Lung (tissue), 13 donors: ENCODE measurements around the gene CROCC. TPM values are rescaled to one million over a fixed set of nuclear protein-coding genes. Genes with fewer than 3 reads are reported as not detected.

ENCODE experiments used
- ATAC-seq: fragments of 200-7000 bp; cut with Tn5 transposase; one replicate; pipeline ENCODE4 v1.9.1; 2020; ENCODE audit warnings: moderate number of reproducible peaks; ENCODE audit not compliant: insufficient read depth, low FRiP score
- DNase-seq, 3 donors: peaks; one replicate each; pipeline ENCODE4 v3.0.0-alpha.2; 2013 to 2017
- H3K27ac ChIP-seq, 2 donors: one replicate each; pipeline ENCODE4 v1.5.1; 2013; ENCODE audit warnings: mild to moderate bottlenecking in 2 of 2, moderate library complexity in 2 of 2, control low read depth in 1 of 2, inconsistent platforms in 1 of 2, low read depth in 1 of 2, low read length in 1 of 2
- H3K27me3 ChIP-seq, 3 donors: one replicate each; pipeline ENCODE4 v1.5.1; 2013; ENCODE audit warnings: low read length in 2 of 3; ENCODE audit not compliant: control insufficient read depth in 3 of 3, insufficient read depth in 3 of 3
- H3K36me3 ChIP-seq, 4 donors: one replicate each; pipeline ENCODE4 v1.5.1; 2013; ENCODE audit warnings: low read length in 4 of 4, mild to moderate bottlenecking in 1 of 4, moderate library complexity in 1 of 4; ENCODE audit not compliant: control insufficient read depth in 4 of 4, insufficient read depth in 4 of 4
- H3K4me1 ChIP-seq, 5 donors: one replicate each; pipeline ENCODE4 v1.5.1; 2013; ENCODE audit warnings: low read length in 5 of 5, mild to moderate bottlenecking in 2 of 5, moderate library complexity in 1 of 5; ENCODE audit not compliant: control insufficient read depth in 5 of 5, insufficient read depth in 5 of 5
- H3K4me3 ChIP-seq: one replicate; pipeline ENCODE4 v1.5.1; 2013; ENCODE audit warnings: mild to moderate bottlenecking, control low read depth, moderate library complexity
- H3K9ac ChIP-seq, 2 donors: one replicate each; pipeline ENCODE4 v1.5.1; 2013; ENCODE audit warnings: low read length in 2 of 2, control low read depth in 1 of 2; ENCODE audit not compliant: insufficient read depth in 1 of 2
- H3K9me3 ChIP-seq, 4 donors: one replicate each; pipeline ENCODE4 v1.5.1; 2013; ENCODE audit warnings: low read length in 3 of 4, mild to moderate bottlenecking in 1 of 4, moderate library complexity in 1 of 4; ENCODE audit not compliant: control insufficient read depth in 4 of 4, insufficient read depth in 3 of 4
- CTCF ChIP-seq: IDR thresholded peaks from 2 replicates; pipeline ENCODE4 v1.5.1; 2012; ENCODE audit warnings: mild to moderate bottlenecking; ENCODE audit errors: control extremely low read depth, extremely low read depth
- WGBS, 2 donors: extraction: QIAGEN DNeasy Blood & Tissue Kit; methylation state at CpG; one replicate each; pipeline ENCODE4 v1.1.7; 2013; 5-methylcytosine and 5-hydroxymethylcytosine counted together
- polyA plus RNA-seq, 2 donors: library from polyadenylated mRNA; stranded (reverse); fragments of 200-250 nt; gene quantifications; one replicate each; pipeline ENCODE4 v1.2.1, GENCODE V29; 2013
- small RNA-seq: library from RNA; depleted of rRNA; stranded (forward); fragments of <200 nt; gene quantifications from one replicate; pipeline ENCODE3, GENCODE V24; 2014; ENCODE audit warnings: low replicate concordance
- total RNA-seq, 2 donors: library from RNA; depleted of rRNA in 1 of 2; stranded (reverse); fragments of >200 nt in 1 of 2; gene quantifications; one replicate each; pipeline ENCODE4 v1.2.1, GENCODE V29; 2014 to 2021
- donor health status: control.
- donor health status: control.
- donor health status: Bipolar disorder and iron deficiency.
- donor health status: healthy.
- donor health status: DM: yes; HTN: yes; CAD: no.

CROCC gene
- total and polyA plus RNA-seq, 4 donors = 14.9 to 42.2 (median 28.5) TPM

GRCh38 chr1:17018849-17019248 is 97.1 kb downstream of the CROCC start:
- Histone ChIP-seq H3K4me1 (no peaks in the 10 kb centered on the region), H3K4me3 (no peak overlapping the region), H3K9me3 (no peaks in the 10 kb centered on the region), H3K36me3 (peaks cover 27 to 45% (median 34%) of the 10 kb centered on the region in 4 donors), H3K27ac (no peak overlapping the region), H3K9ac (no peak overlapping the region), H3K27me3 (no peaks in the 10 kb centered on the region)
- no peak for DNase-seq
- WGBS, 2 donors = 36 to 76% methylated on average over 1 of the region's 1 CpG
- no peak for ATAC-seq
- no peak for TF ChIP-seq CTCF

DNA sequence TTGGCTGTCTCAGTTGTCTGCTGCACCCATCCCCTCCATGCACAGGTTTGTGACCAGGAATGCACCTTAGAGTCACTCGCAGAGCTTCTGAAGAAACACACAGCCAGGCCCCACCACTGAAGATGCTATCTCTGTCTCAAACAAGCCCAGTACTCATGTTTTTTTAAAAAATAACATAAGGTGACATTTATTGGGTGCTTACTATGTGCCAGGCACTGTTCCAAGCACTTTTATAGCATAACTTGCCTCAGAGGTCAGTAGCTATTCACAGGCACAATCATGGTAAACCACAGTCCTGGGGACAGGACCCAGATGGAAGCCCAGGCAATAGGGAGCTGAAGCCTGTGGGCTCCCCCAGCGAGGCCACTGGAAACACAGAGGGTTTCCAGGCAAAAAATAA is 98.8 kb downstream of the CROCC start:
- H3K4me3 ChIP-seq = no peak overlapping the region
- TF ChIP-seq CTCF = no peak
- no peak for ATAC-seq
- H3K4me1 ChIP-seq = no peaks in the 10 kb centered on the region
- H3K9me3 ChIP-seq = no peaks in the 10 kb centered on the region
- no peak for DNase-seq
- no peak overlapping the region for H3K27ac ChIP-seq
- H3K27me3 ChIP-seq = no peaks in the 10 kb centered on the region
- H3K9ac ChIP-seq = no peak overlapping the region
- 96 to 98% methylated on average over 2 of the region's 2 CpGs for WGBS, 2 donors
- H3K36me3 ChIP-seq = peaks cover 34 to 54% (median 39%) of the 10 kb centered on the region in 4 donors

GRCh38 chr1:17021896-17022295 is 100.2 kb downstream of the CROCC start:
- 89 to 91% methylated on average over 10 of the region's 10 CpGs for WGBS, 2 donors
- no peaks in the 10 kb centered on the region for H3K9me3 ChIP-seq
- no peaks in the 10 kb centered on the region for H3K4me1 ChIP-seq
- no peak overlapping the region for H3K27ac ChIP-seq
- no peak for DNase-seq
- no peak for ATAC-seq
- no peak overlapping the region for H3K9ac ChIP-seq
- H3K27me3 ChIP-seq = no peaks in the 10 kb centered on the region
- peaks cover 38 to 62% (median 44%) of the 10 kb centered on the region in 4 donors for H3K36me3 ChIP-seq
- no peak for TF ChIP-seq CTCF
- H3K4me3 ChIP-seq = no peak overlapping the region

Small RNA genes lying within 50 kb of the gene (small RNA-seq; reads per million reads assigned to genes)
- gene RNU1-2 (not detected), gene RNU1-5P (not detected)

Other genes starting within 250 kb of the CROCC start
- 1,000 to 10,000 TPM in 1 of 2 donors, under 1 TPM in 1; under 0.01 to 3,134 TPM for gene RNU1-4, start 181.4 kb upstream of the CROCC start, total RNA-seq
- gene RNU1-4, start 181.4 kb upstream of the CROCC start, polyA plus RNA-seq = not detected
- gene RNU1-2, start 26.0 kb upstream of the CROCC start, total RNA-seq = 1,000 to 10,000 TPM in 1 of 2 donors, under 1 TPM in 1; under 0.01 to 3,134 TPM
- not detected for gene RNU1-2, start 26.0 kb upstream of the CROCC start, polyA plus RNA-seq
- 10 to 100 TPM; 13.3 to 28.5 TPM for gene MFAP2, start 58.7 kb downstream of the CROCC start, total RNA-seq
- 10 to 100 TPM in 1 of 2 donors, 1 to 10 TPM in 1; 7.4 to 11.6 TPM for gene MFAP2, start 58.7 kb downstream of the CROCC start, polyA plus RNA-seq
- 10 to 100 TPM; 20.2 to 50.6 TPM for gene ATP13A2, start 90.0 kb downstream of the CROCC start, total RNA-seq
- gene ATP13A2, start 90.0 kb downstream of the CROCC start, polyA plus RNA-seq = 10 to 100 TPM; 24.7 to 41.9 TPM
- 10 to 100 TPM; 59.1 to 93.2 TPM for gene SDHB, start 132.1 kb downstream of the CROCC start, total RNA-seq
- gene SDHB, start 132.1 kb downstream of the CROCC start, polyA plus RNA-seq = 100 to 1,000 TPM in 1 of 2 donors, 10 to 100 TPM in 1; 73.8 to 117 TPM
- 1 to 10 TPM; 2.1 to 4.6 TPM for gene PADI2, start 197.5 kb downstream of the CROCC start, total RNA-seq
- 10 to 100 TPM in 1 of 2 donors, 1 to 10 TPM in 1; 1.2 to 12.8 TPM for gene PADI2, start 197.5 kb downstream of the CROCC start, polyA plus RNA-seq